Fibroblast of lung (primary cell): Measurements from ENCODE around the gene LPCAT3. TPM values are rescaled to one million over a fixed set of nuclear protein-coding genes. Genes with fewer than 3 reads are reported as not detected.

ENCODE experiments used
- DNase-seq, 2 donors: peaks; one replicate each; pipeline versions ENCODE4 v3.0.0 to v3.0.0-alpha.2; 2010; ENCODE audit warnings: low read depth in 2 of 2
- H2AFZ ChIP-seq: 2 replicates; pipeline ENCODE4 v1.5.1; 2012; ENCODE audit warnings: low read length, control low read depth, inconsistent platforms
- H3K27ac ChIP-seq: 2 replicates; pipeline ENCODE4 v1.5.1; 2011; ENCODE audit warnings: low read length, control low read depth; ENCODE audit not compliant: insufficient read depth
- H3K27me3 ChIP-seq: 2 replicates; pipeline ENCODE4 v1.5.1; 2011; ENCODE audit warnings: mild to moderate bottlenecking, low read length; ENCODE audit not compliant: control insufficient read depth, insufficient read depth
- H3K36me3 ChIP-seq: 2 replicates; pipeline ENCODE4 v1.5.1; 2011; ENCODE audit warnings: low read length; ENCODE audit not compliant: control insufficient read depth, insufficient read depth
- H3K4me1 ChIP-seq: 2 replicates; pipeline ENCODE4 v1.5.1; 2011; ENCODE audit warnings: low read length; ENCODE audit not compliant: control insufficient read depth, insufficient read depth; ENCODE audit errors: extremely low read depth
- H3K4me2 ChIP-seq: 2 replicates; pipeline ENCODE4 v1.5.1; 2011; ENCODE audit warnings: low read length, control low read depth; ENCODE audit not compliant: insufficient read depth; ENCODE audit errors: extremely low read depth
- H3K4me3 ChIP-seq, 4 experiments: fragments of 200-600 bp in 1 of 4; sonication (generic) in 1 of 4; replicated peaks in 1 of 4; 2 replicates each; pipeline ENCODE4 v1.5.1; 2011 to 2016; ENCODE audit warnings: low read length in 4 of 4, low read depth in 3 of 4, mild to moderate bottlenecking in 3 of 4, control low read depth in 2 of 4, inconsistent platforms in 1 of 4, mixed read lengths in 1 of 4; ENCODE audit not compliant: insufficient read depth in 1 of 4; ENCODE audit errors: control extremely low read depth in 1 of 4
- H3K79me2 ChIP-seq: 2 replicates; pipeline ENCODE4 v1.5.1; 2012; ENCODE audit warnings: mild to moderate bottlenecking, low read length, inconsistent platforms; ENCODE audit not compliant: control insufficient read depth, insufficient read depth
- H3K9ac ChIP-seq: 2 replicates; pipeline ENCODE4 v1.5.1; 2011; ENCODE audit warnings: mild to moderate bottlenecking, low read length, control low read depth; ENCODE audit not compliant: insufficient read depth
- H3K9me3 ChIP-seq: 2 replicates; pipeline ENCODE4 v1.5.1; 2012; ENCODE audit warnings: low read depth, low read length; ENCODE audit not compliant: control insufficient read depth, insufficient read depth
- H4K20me1 ChIP-seq: 2 replicates; pipeline ENCODE4 v1.5.1; 2011; ENCODE audit warnings: low read length; ENCODE audit not compliant: control insufficient read depth, insufficient read depth; ENCODE audit errors: extremely low read depth
- CTCF ChIP-seq, 2 donors: IDR thresholded peaks in 1 of 2; conservative IDR thresholded peaks in 1 of 2; 1 replicate in 1 of 2; 2 replicates in 1 of 2; pipeline ENCODE4 v1.5.1; 2011 to 2012; ENCODE audit warnings: low read length in 2 of 2, control low read depth in 1 of 2, inconsistent platforms in 1 of 2, low read depth in 1 of 2, mild to moderate bottlenecking in 1 of 2
- EZH2 ChIP-seq: IDR thresholded peaks from 2 replicates; pipeline ENCODE4 v1.5.1; 2012; ENCODE audit warnings: low read length, control low read depth, mild to moderate bottlenecking; ENCODE audit errors: missing control alignments
- polyA plus RNA-seq, 2 donors: library from polyadenylated mRNA; depleted of rRNA in 1 of 2; stranded (reverse) in 1 of 2; unstranded in 1 of 2; fragments of >200 nt; gene quantifications; 2 replicates each; pipeline ENCODE4 v1.2.1, GENCODE V29; 2011 to 2012; ENCODE audit warnings: missing spikeins in 1 of 2
- total RNA-seq: library from RNA; depleted of rRNA; stranded (reverse); fragments of >200 nt; gene quantifications from 2 replicates; pipeline ENCODE4 v1.2.1, GENCODE V29; 2014

The LPCAT3 gene
- total and polyA plus RNA-seq, 2 donors (not counting 1 experiment from before 2014, with no cell fraction given), result 11.4 to 54.0 TPM

- no peaks in the 10 kb centered on the region for H3K79me2 ChIP-seq
- H3K4me1 ChIP-seq, result no peaks in the 10 kb centered on the region
- no peaks in the 10 kb centered on the region for H3K9me3 ChIP-seq
- no peak overlapping the region for H3K9ac ChIP-seq
- H3K4me2 ChIP-seq, result no peak overlapping the region
- no peak overlapping the region for H3K4me3 ChIP-seq
- no peaks in the 10 kb centered on the region for H3K36me3 ChIP-seq
- H2AFZ ChIP-seq, result no peak overlapping the region
- DNase-seq, result no peak
- TF ChIP-seq EZH2, result no peak
- no peak for TF ChIP-seq CTCF (conservative IDR thresholded peaks at IDR 0.05 in 1 of 2, IDR thresholded peaks at IDR 0.05 in 1 of 2; ENCODE audit: low read depth in 1 of 2, low read length in 2 of 2)
- H3K27me3 ChIP-seq, result no peaks in the 10 kb centered on the region
- H4K20me1 ChIP-seq, result no peaks in the 10 kb centered on the region
- no peak overlapping the region for H3K27ac ChIP-seq
Observed at GRCh38 chr12:6952121-6952862, 66.0 kb downstream of the LPCAT3 start.

DNA sequence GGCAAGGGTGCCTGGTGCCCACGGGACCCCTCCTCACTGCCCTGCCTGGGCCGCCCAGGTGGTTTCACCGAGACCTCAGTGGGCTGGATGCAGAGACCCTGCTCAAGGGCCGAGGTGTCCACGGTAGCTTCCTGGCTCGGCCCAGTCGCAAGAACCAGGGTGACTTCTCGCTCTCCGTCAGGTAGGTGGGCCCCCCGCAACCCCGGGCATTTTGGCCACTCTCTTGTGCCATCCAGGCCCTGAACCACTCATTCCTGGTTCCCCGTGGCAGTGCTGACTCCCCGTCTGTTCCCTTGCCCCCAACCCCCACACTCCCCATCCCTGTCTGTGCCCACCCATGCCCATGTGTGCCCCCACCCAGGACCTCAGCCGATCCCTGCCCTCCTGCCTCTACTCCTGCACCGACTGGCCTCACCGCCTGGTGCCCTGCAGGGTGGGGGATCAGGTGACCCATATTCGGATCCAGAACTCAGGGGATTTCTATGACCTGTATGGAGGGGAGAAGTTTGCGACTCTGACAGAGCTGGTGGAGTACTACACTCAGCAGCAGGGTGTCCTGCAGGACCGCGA, 66.6 kb downstream of the LPCAT3 start:
- no peak for DNase-seq
- Histone ChIP-seq H3K4me3 (no peak overlapping the region), H3K27ac (no peak overlapping the region), H3K9ac (no peak overlapping the region), H3K36me3 (no peaks in the 10 kb centered on the region), H3K9me3 (no peaks in the 10 kb centered on the region), H3K27me3 (no peaks in the 10 kb centered on the region), H3K4me1 (no peaks in the 10 kb centered on the region), H3K4me2 (no peak overlapping the region), H4K20me1 (no peaks in the 10 kb centered on the region), H2AFZ (no peak overlapping the region), H3K79me2 (no peaks in the 10 kb centered on the region)
- no peak for TF ChIP-seq EZH2
- TF ChIP-seq CTCF (conservative IDR thresholded peaks at IDR 0.05 in 1 of 2, IDR thresholded peaks at IDR 0.05 in 1 of 2; ENCODE audit: low read depth in 1 of 2, low read length in 2 of 2), result no peak

DNA sequence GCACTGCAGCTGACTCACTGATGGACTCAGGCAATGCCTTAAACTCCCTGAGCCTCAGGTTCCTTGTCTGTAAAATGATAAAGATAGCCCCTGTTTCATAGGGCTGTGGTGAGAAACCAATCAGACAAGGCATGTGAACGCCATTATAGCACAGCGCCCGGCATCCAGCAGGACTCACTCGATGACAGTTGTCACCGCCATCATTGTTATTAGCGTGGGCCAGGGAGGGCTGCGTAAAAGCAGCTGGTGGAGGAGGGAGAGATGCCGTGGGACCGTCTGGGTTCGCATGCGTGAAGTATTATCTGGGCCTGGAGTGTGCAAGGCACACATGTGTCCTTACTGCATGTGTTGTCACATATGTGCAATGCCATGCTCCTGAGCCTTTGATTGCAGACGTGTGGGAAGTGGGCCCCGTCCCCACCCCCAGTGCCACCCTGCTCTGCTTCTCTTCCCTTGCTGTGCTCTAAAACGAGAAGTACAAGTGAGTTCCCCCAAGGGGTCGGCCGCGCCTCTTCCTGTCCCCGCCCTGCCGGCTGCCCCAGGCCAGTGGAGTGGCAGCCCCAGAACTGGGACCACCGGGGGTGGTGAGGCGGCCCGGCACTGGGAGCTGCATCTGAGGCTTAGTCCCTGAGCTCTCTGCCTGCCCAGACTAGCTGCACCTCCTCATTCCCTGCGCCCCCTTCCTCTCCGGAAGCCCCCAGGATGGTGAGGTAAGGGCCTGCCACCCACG, 67.3 kb downstream of the LPCAT3 start, which contains the start of gene PTPN6:
PTPN6 (plus strand) TSS at position 546 of the 730 bp plus-strand sequence; CDS start at position 703, 157 bp downstream.
- H3K4me1 ChIP-seq, result no peaks in the 10 kb centered on the region
- DNase-seq, result no peak
- no peak within 1 kb of the TSS for H2AFZ ChIP-seq

More for the DNA sequence above, 67.3 kb downstream of the LPCAT3 start, which contains the start of gene PTPN6:
- H3K4me3 ChIP-seq, result no peak within 1 kb of the TSS
- H3K27me3 ChIP-seq, result no peaks in the 10 kb centered on the region
- no peak within 1 kb of the TSS for H3K27ac ChIP-seq
- H3K9me3 ChIP-seq, result no peaks in the 10 kb centered on the region
- H3K4me2 ChIP-seq, result no peak within 1 kb of the TSS
- no peaks in the 10 kb centered on the region for H4K20me1 ChIP-seq
- TF ChIP-seq CTCF (conservative IDR thresholded peaks at IDR 0.05 in 1 of 2, IDR thresholded peaks at IDR 0.05 in 1 of 2; ENCODE audit: low read depth in 1 of 2, low read length in 2 of 2), result no peak
- TF ChIP-seq EZH2, result no peak
- peaks cover under 1% of the 10 kb centered on the region for H3K36me3 ChIP-seq
- H3K79me2 ChIP-seq, result no peaks in the 10 kb centered on the region
- H3K9ac ChIP-seq, result no peak within 1 kb of the TSS
